RWPE1 (cell line): ENCODE results near the gene NCAM1.

ENCODE experiments used
- CTCF ChIA-PET: fragments of 350-600 bp; sonication (Branson Sonifier 250); formaldehyde crosslinking; extraction: SDS; loops from one replicate; lab custom pipeline; 2021; lab: Yijun Ruan, JAX
- POLR2A ChIA-PET: fragments of 400-600 bp; formaldehyde crosslinking; extraction: SDS; loops from one replicate; lab custom pipeline; 2020; ENCODE audit warnings: antibody characterized with exemption; ENCODE audit not compliant: low non-redundant PET; lab: Yijun Ruan, JAX
- DNase-seq: peaks from one replicate; pipeline ENCODE4 v3.0.0; 2012; ENCODE audit warnings: low spot score
- H3K27ac ChIP-seq: fragments of 450-650 bp; 2 replicates; pipeline ENCODE4 v1.5.1; 2017
- CTCF ChIP-seq: fragments of 450-650 bp; conservative IDR thresholded peaks from 2 replicates; pipeline ENCODE4 v1.5.1; 2017; ENCODE audit warnings: low read depth, mild to moderate bottlenecking

Gene NCAM1

GRCh38 chr11:112996994-112997393 lies 35.8 kb downstream of the NCAM1 start:
- ChIA-PET POLR2A (no interaction called here), CTCF (no interaction called here)
- no peak overlapping the region for H3K27ac ChIP-seq
- no peak for DNase-seq
- no peak for TF ChIP-seq CTCF

GRCh38 chr11:112997857-112998466 lies 36.7 kb downstream of the NCAM1 start:
- DNase-seq: no peak
- POLR2A ChIA-PET: no interaction called here
- TF ChIP-seq CTCF: no peak
- CTCF ChIA-PET: no interaction called here
- H3K27ac ChIP-seq: no peak overlapping the region

GRCh38 chr11:112999520-112999919 lies 38.3 kb downstream of the NCAM1 start:
- DNase-seq: no peak
- H3K27ac ChIP-seq: no peak overlapping the region
- no peak for TF ChIP-seq CTCF
- CTCF ChIA-PET: interaction anchor here (0.6 kb wide), 1 partner anchor 774 kb away, joined by 3 read pairs; no protein-coding TSS in a partner anchor
- POLR2A ChIA-PET: no interaction called here

GRCh38 chr11:113001709-113002108 lies 40.5 kb downstream of the NCAM1 start:
- no peak for TF ChIP-seq CTCF
- DNase-seq: no peak
- CTCF ChIA-PET: interaction anchor here (0.7 kb wide), 1 partner anchor 350 kb away, joined by 3 read pairs; no protein-coding TSS in a partner anchor
- POLR2A ChIA-PET: no interaction called here
- H3K27ac ChIP-seq: no peak overlapping the region

GRCh38 chr11:113006896-113007445 lies 45.8 kb downstream of the NCAM1 start:
- POLR2A ChIA-PET: no interaction called here

More at GRCh38 chr11:113006896-113007445, 45.8 kb downstream of the NCAM1 start:
- DNase-seq: no peak
- no peak for TF ChIP-seq CTCF
- H3K27ac ChIP-seq: no peak overlapping the region
- CTCF ChIA-PET: interaction anchor here (1.0 kb wide), 1 partner anchor 108 kb away, joined by 3 read pairs; no protein-coding TSS in a partner anchor
